CD4-positive, CD25-positive, alpha-beta regulatory T cell (primary cell): ENCODE measurements around the gene VPS13D. TPM values are rescaled to one million over a fixed set of nuclear protein-coding genes. Genes with fewer than 3 reads are reported as not detected.

Experiments
- ATAC-seq, 2 donors: fragments of 150-1000 bp; cut with Tn5 transposase; one replicate each; pipeline ENCODE4 v1.10.0; 2021; ENCODE audit warnings: low read depth in 2 of 2, moderate number of reproducible peaks in 2 of 2, moderate library complexity in 1 of 2
- DNase-seq, 3 donors: peaks; one replicate each; pipeline versions ENCODE4 v3.0.0 to v3.0.0-alpha.2; 2012 to 2022; ENCODE audit warnings: mixed read lengths in 1 of 3
- H3K27ac ChIP-seq: one replicate; pipeline ENCODE4 v1.7.0; 2013; ENCODE audit warnings: mild to moderate bottlenecking, low read length; ENCODE audit not compliant: insufficient read depth, poor library complexity, severe bottlenecking
- H3K27me3 ChIP-seq: one replicate; pipeline ENCODE4 v1.7.0; 2013; ENCODE audit warnings: low read length; ENCODE audit not compliant: control insufficient read depth, insufficient read depth
- H3K36me3 ChIP-seq: one replicate; pipeline ENCODE4 v1.7.0; 2013; ENCODE audit warnings: mild to moderate bottlenecking, low read length, moderate library complexity; ENCODE audit not compliant: control insufficient read depth, insufficient read depth
- H3K4me1 ChIP-seq: 2 replicates; pipeline ENCODE4 v1.7.0; 2013; ENCODE audit warnings: mild to moderate bottlenecking, low read length; ENCODE audit not compliant: insufficient read depth, control insufficient read depth, poor library complexity, severe bottlenecking
- H3K4me3 ChIP-seq: one replicate; pipeline ENCODE4 v1.7.0; 2013; ENCODE audit warnings: low read depth, mild to moderate bottlenecking, low read length, moderate library complexity
- H3K9me3 ChIP-seq, 2 experiments: 1 replicate in 1 of 2; 2 replicates in 1 of 2; pipeline ENCODE4 v1.7.0; 2013; ENCODE audit warnings: low read length in 2 of 2, mild to moderate bottlenecking in 1 of 2, moderate library complexity in 1 of 2; ENCODE audit not compliant: control insufficient read depth in 2 of 2
- H3K27ac Mint-ChIP-seq, 3 donors: one replicate each; pipeline ENCODE4 v1.8.0; 2020 to 2022; ENCODE audit warnings: mild to moderate bottlenecking in 3 of 3, mixed read lengths in 3 of 3, moderate library complexity in 2 of 3
- H3K27me3 Mint-ChIP-seq: one replicate; pipeline ENCODE4 v1.8.0; 2022; ENCODE audit warnings: mild to moderate bottlenecking, mixed read lengths
- H3K36me3 Mint-ChIP-seq: one replicate; pipeline ENCODE4 v1.8.0; 2020; ENCODE audit warnings: mixed read lengths
- H3K4me1 Mint-ChIP-seq, 4 donors: one replicate each; pipeline ENCODE4 v1.8.0; 2020 to 2022; ENCODE audit warnings: mixed read lengths in 4 of 4, mild to moderate bottlenecking in 1 of 4
- H3K4me3 Mint-ChIP-seq, 4 donors: one replicate each; pipeline ENCODE4 v1.8.0; 2020 to 2022; ENCODE audit warnings: mild to moderate bottlenecking in 4 of 4, mixed read lengths in 4 of 4, moderate library complexity in 3 of 4
- H3K9me3 Mint-ChIP-seq, 7 donors: one replicate each; pipeline ENCODE4 v1.8.0; 2020 to 2022; ENCODE audit warnings: mixed read lengths in 7 of 7, mild to moderate bottlenecking in 3 of 7, moderate library complexity in 2 of 7
- polyA plus RNA-seq, 4 donors: library from polyadenylated mRNA; unstranded; fragments of 300-500 nt; fragmentation: Illumina TruSeq; gene quantifications; one replicate each; pipeline ENCODE4 v1.2.3, GENCODE V29; 2021
- total RNA-seq: library from RNA; stranded (reverse); gene quantifications from one replicate; pipeline ENCODE4 v1.2.3, GENCODE V29; 2022

Gene VPS13D
- total and polyA plus RNA-seq, 5 donors from 2014 or later = 8.1 to 96.0 (median 10.3) TPM

GRCh38 chr1:12282142-12282541, 52.3 kb downstream of the VPS13D start:
- ATAC-seq = no peak
- no peak for DNase-seq
- Mint-ChIP-seq H3K36me3 (peaks cover 62% of the 10 kb centered on the region), H3K4me3 (no peak overlapping the region), H3K27ac (no peak overlapping the region), H3K4me1 (peaks cover 0 to 19% (median 9%) of the 10 kb centered on the region in 4 donors), H3K27me3 (no peaks in the 10 kb centered on the region), H3K9me3 (no peaks in the 10 kb centered on the region)
- Histone ChIP-seq H3K27ac (no peak overlapping the region), H3K9me3 (no peaks in the 10 kb centered on the region), H3K27me3 (no peaks in the 10 kb centered on the region), H3K4me1 (no peaks in the 10 kb centered on the region), H3K36me3 (peaks cover 77% of the 10 kb centered on the region), H3K4me3 (no peak overlapping the region)

GRCh38 chr1:12284486-12284885, 54.7 kb downstream of the VPS13D start:
- Mint-ChIP-seq H3K27me3 (no peaks in the 10 kb centered on the region), H3K27ac (no peak overlapping the region), H3K4me3 (no peak overlapping the region), H3K36me3 (peaks cover 48% of the 10 kb centered on the region), H3K9me3 (no peaks in the 10 kb centered on the region), H3K4me1 (peaks cover 0 to 21% (median 12%) of the 10 kb centered on the region in 4 donors)
- DNase-seq = no peak
- Histone ChIP-seq H3K4me1 (no peaks in the 10 kb centered on the region), H3K36me3 (peaks cover 69% of the 10 kb centered on the region), H3K27ac (no peak overlapping the region), H3K9me3 (no peaks in the 10 kb centered on the region), H3K4me3 (no peak overlapping the region), H3K27me3 (no peaks in the 10 kb centered on the region)
- ATAC-seq = no peak

- ATAC-seq (no peak), DNase-seq (no peak)
- H3K4me1 Mint-ChIP-seq = peaks cover 0 to 21% (median 12%) of the 10 kb centered on the region in 4 donors
- H3K27me3 ChIP-seq = no peaks in the 10 kb centered on the region
- no peak overlapping the region for H3K27ac ChIP-seq
- no peaks in the 10 kb centered on the region for H3K9me3 Mint-ChIP-seq
- no peaks in the 10 kb centered on the region for H3K27me3 Mint-ChIP-seq
- no peak overlapping the region for H3K4me3 ChIP-seq
- peak overlapping the region in 1 of 3 donors; percentile 78 for H3K27ac Mint-ChIP-seq
- H3K4me3 Mint-ChIP-seq = no peak overlapping the region
- H3K36me3 ChIP-seq = peaks cover 69% of the 10 kb centered on the region
- H3K9me3 ChIP-seq = no peaks in the 10 kb centered on the region
- peaks cover 40% of the 10 kb centered on the region for H3K36me3 Mint-ChIP-seq
- no peaks in the 10 kb centered on the region for H3K4me1 ChIP-seq
These were observed 55.8 kb downstream of the VPS13D start for GRCh38 chr1:12285496-12286143.

GRCh38 chr1:12287869-12288268, 58.0 kb downstream of the VPS13D start:
- H3K9me3 Mint-ChIP-seq = no peaks in the 10 kb centered on the region
- no peak overlapping the region for H3K27ac Mint-ChIP-seq
- DNase-seq (no peak), ATAC-seq (no peak)
- H3K4me1 Mint-ChIP-seq = peaks cover 0 to 21% (median 11%) of the 10 kb centered on the region in 4 donors
- H3K4me1 ChIP-seq = no peaks in the 10 kb centered on the region
- H3K4me3 Mint-ChIP-seq = no peak overlapping the region
- no peaks in the 10 kb centered on the region for H3K27me3 Mint-ChIP-seq
- H3K36me3 ChIP-seq = peaks cover 68% of the 10 kb centered on the region
- no peaks in the 10 kb centered on the region for H3K9me3 ChIP-seq
- H3K27ac ChIP-seq = no peak overlapping the region
- peaks cover 39% of the 10 kb centered on the region for H3K36me3 Mint-ChIP-seq
- no peak overlapping the region for H3K4me3 ChIP-seq
- no peaks in the 10 kb centered on the region for H3K27me3 ChIP-seq

GRCh38 chr1:12290828-12291227, 61.0 kb downstream of the VPS13D start:
- Mint-ChIP-seq H3K4me1 (peaks cover 4 to 22% (median 12%) of the 10 kb centered on the region in 4 donors), H3K27ac (no peak overlapping the region), H3K27me3 (no peaks in the 10 kb centered on the region), H3K36me3 (peaks cover 36% of the 10 kb centered on the region), H3K4me3 (no peak overlapping the region), H3K9me3 (no peaks in the 10 kb centered on the region)
- Histone ChIP-seq H3K4me1 (no peaks in the 10 kb centered on the region), H3K27ac (no peak overlapping the region), H3K4me3 (no peak overlapping the region), H3K9me3 (no peaks in the 10 kb centered on the region), H3K27me3 (no peaks in the 10 kb centered on the region), H3K36me3 (peaks cover 77% of the 10 kb centered on the region)
- ATAC-seq (no peak), DNase-seq (no peak)

GRCh38 chr1:12293416-12293815, 63.6 kb downstream of the VPS13D start:
- no peaks in the 10 kb centered on the region for H3K27me3 Mint-ChIP-seq
- peaks cover 79% of the 10 kb centered on the region for H3K36me3 ChIP-seq
- H3K9me3 ChIP-seq = no peaks in the 10 kb centered on the region
- no peak overlapping the region for H3K4me3 Mint-ChIP-seq
- no peak for ATAC-seq
- no peak overlapping the region for H3K27ac ChIP-seq
- H3K36me3 Mint-ChIP-seq = peaks cover 41% of the 10 kb centered on the region
- no peaks in the 10 kb centered on the region for H3K4me1 ChIP-seq
- H3K9me3 Mint-ChIP-seq = no peaks in the 10 kb centered on the region
- H3K27me3 ChIP-seq = no peaks in the 10 kb centered on the region
- H3K4me3 ChIP-seq = no peak overlapping the region
- no peak for DNase-seq
- no peak overlapping the region for H3K27ac Mint-ChIP-seq
- H3K4me1 Mint-ChIP-seq = peaks cover 8 to 20% (median 12%) of the 10 kb centered on the region in 4 donors

GRCh38 chr1:12294076-12294475, 64.2 kb downstream of the VPS13D start:
- peaks cover 9 to 20% (median 15%) of the 10 kb centered on the region in 4 donors for H3K4me1 Mint-ChIP-seq

GRCh38 chr1:12296016-12296415, 66.2 kb downstream of the VPS13D start:
- DNase-seq (no peak), ATAC-seq (no peak)
- Mint-ChIP-seq H3K27me3 (no peaks in the 10 kb centered on the region), H3K4me1 (peaks cover 9 to 23% (median 17%) of the 10 kb centered on the region in 4 donors), H3K36me3 (peaks cover 50% of the 10 kb centered on the region), H3K4me3 (no peak overlapping the region), H3K9me3 (no peaks in the 10 kb centered on the region), H3K27ac (no peak overlapping the region)
- Histone ChIP-seq H3K4me3 (no peak overlapping the region), H3K4me1 (no peaks in the 10 kb centered on the region), H3K36me3 (peaks cover 72% of the 10 kb centered on the region), H3K27me3 (no peaks in the 10 kb centered on the region), H3K9me3 (no peaks in the 10 kb centered on the region), H3K27ac (no peak overlapping the region)

More at GRCh38 chr1:12294076-12294475, 64.2 kb downstream of the VPS13D start:
- Histone ChIP-seq H3K27me3 (no peaks in the 10 kb centered on the region), H3K27ac (no peak overlapping the region), H3K9me3 (no peaks in the 10 kb centered on the region), H3K36me3 (peaks cover 77% of the 10 kb centered on the region), H3K4me3 (no peak overlapping the region), H3K4me1 (no peaks in the 10 kb centered on the region)
- Mint-ChIP-seq H3K27me3 (no peaks in the 10 kb centered on the region), H3K9me3 (no peaks in the 10 kb centered on the region), H3K4me3 (no peak overlapping the region), H3K36me3 (peaks cover 46% of the 10 kb centered on the region), H3K27ac (no peak overlapping the region)
- ATAC-seq (no peak), DNase-seq (no peak)
